CD8-positive, alpha-beta memory T cell (primary cell): ENCODE results near the gene AQP12B. TPM values are rescaled to one million over a fixed set of nuclear protein-coding genes. Genes with fewer than 3 reads are reported as not detected.

Experiments used
- CTCF ChIA-PET: fragments of 350-600 bp; sonication (Branson Sonifier 250); formaldehyde crosslinking; loops from one replicate; lab custom pipeline; 2021; ENCODE audit warnings: antibody characterized with exemption; lab: Charles Lee
- POLR2A ChIA-PET: fragments of 350-600 bp; sonication (Branson Sonifier 250); formaldehyde crosslinking; loops from one replicate; lab custom pipeline; 2021; ENCODE audit warnings: antibody characterized with exemption; lab: Charles Lee
- DNase-seq, 5 donors: peaks; one replicate each; pipeline versions ENCODE4 v3.0.0 to v3.0.0-alpha.2; 2020 to 2022; ENCODE audit warnings: mixed read lengths in 1 of 5
- H3K27ac ChIP-seq: one replicate; pipeline ENCODE4 v1.7.0; 2013; ENCODE audit warnings: low read depth, mild to moderate bottlenecking, low read length, moderate library complexity
- H3K27me3 ChIP-seq: 2 replicates; pipeline ENCODE4 v1.7.0; 2013; ENCODE audit warnings: low read length, mild to moderate bottlenecking; ENCODE audit not compliant: insufficient read depth, poor library complexity, severe bottlenecking
- H3K36me3 ChIP-seq: 2 replicates; pipeline ENCODE4 v1.7.0; 2013; ENCODE audit warnings: mild to moderate bottlenecking, low read length, moderate library complexity; ENCODE audit not compliant: insufficient read depth
- H3K4me1 ChIP-seq: 2 replicates; pipeline ENCODE4 v1.7.0; 2013; ENCODE audit warnings: mild to moderate bottlenecking, low read length, moderate library complexity; ENCODE audit not compliant: insufficient read depth
- H3K4me3 ChIP-seq: 2 replicates; pipeline ENCODE4 v1.7.0; 2013; ENCODE audit warnings: mild to moderate bottlenecking, low read length
- H3K9me3 ChIP-seq: 2 replicates; pipeline ENCODE4 v1.7.0; 2013; ENCODE audit warnings: mild to moderate bottlenecking, low read length
- H3K27ac Mint-ChIP-seq, 8 donors: one replicate each; pipeline ENCODE4 v1.8.0; 2020 to 2021; ENCODE audit warnings: mixed read lengths in 8 of 8, mild to moderate bottlenecking in 6 of 8, inconsistent platforms in 3 of 8, moderate library complexity in 3 of 8
- H3K27me3 Mint-ChIP-seq, 2 donors: one replicate each; pipeline ENCODE4 v1.8.0; 2020 to 2021; ENCODE audit warnings: mixed read lengths in 2 of 2, mild to moderate bottlenecking in 1 of 2, moderate library complexity in 1 of 2
- H3K36me3 Mint-ChIP-seq, 3 donors: one replicate each; pipeline ENCODE4 v1.8.0; 2020 to 2021; ENCODE audit warnings: mixed read lengths in 3 of 3, inconsistent platforms in 1 of 3, mild to moderate bottlenecking in 1 of 3
- H3K4me1 Mint-ChIP-seq, 3 donors: one replicate each; pipeline ENCODE4 v1.8.0; 2020 to 2021; ENCODE audit warnings: mixed read lengths in 3 of 3, inconsistent platforms in 1 of 3, mild to moderate bottlenecking in 1 of 3
- H3K4me3 Mint-ChIP-seq, 7 donors: one replicate each; pipeline ENCODE4 v1.8.0; 2020 to 2021; ENCODE audit warnings: mixed read lengths in 7 of 7, mild to moderate bottlenecking in 6 of 7, moderate library complexity in 4 of 7, inconsistent platforms in 2 of 7
- H3K9me3 Mint-ChIP-seq, 5 donors: one replicate each; pipeline ENCODE4 v1.8.0; 2020 to 2022; ENCODE audit warnings: mixed read lengths in 5 of 5, mild to moderate bottlenecking in 3 of 5, moderate library complexity in 2 of 5, inconsistent platforms in 1 of 5
- polyA plus RNA-seq: library from polyadenylated mRNA; unstranded; fragments of 300-500 nt; fragmentation: Illumina TruSeq; gene quantifications from one replicate; pipeline ENCODE4 v1.2.3, GENCODE V29; 2021
- total RNA-seq, 2 experiments: library from RNA; stranded (reverse); gene quantifications; one replicate each; pipeline ENCODE4 v1.2.3, GENCODE V29; 2021

The AQP12B gene
- total and polyA plus RNA-seq, 3 experiments from 2014 or later = not detected

GRCh38 chr2:240707821-240708220 is 25.1 kb upstream of the AQP12B start:
- Histone ChIP-seq H3K4me1 (peaks cover 13% of the 10 kb centered on the region), H3K27ac (no peak overlapping the region), H3K9me3 (no peaks in the 10 kb centered on the region), H3K4me3 (no peak overlapping the region), H3K27me3 (no peaks in the 10 kb centered on the region), H3K36me3 (no peaks in the 10 kb centered on the region)
- POLR2A ChIA-PET = no interaction called here
- Mint-ChIP-seq H3K4me3 (no peak overlapping the region), H3K27ac (no peak overlapping the region), H3K4me1 (peaks cover 11 to 13% (median 13%) of the 10 kb centered on the region in 3 donors), H3K36me3 (no peaks in the 10 kb centered on the region), H3K9me3 (no peaks in the 10 kb centered on the region), H3K27me3 (peaks cover 13 to 43% of the 10 kb centered on the region in 2 donors)
- DNase-seq = no peak
- CTCF ChIA-PET = interaction anchor here (1.2 to 1.4 kb wide), 2 partner anchors 49 to 121 kb away, joined by 3 read pairs; partner anchors contain the start of gene CAPN10

- Mint-ChIP-seq H3K4me3 (no peak overlapping the region), H3K27ac (no peak overlapping the region), H3K4me1 (peaks cover 11 to 13% (median 13%) of the 10 kb centered on the region in 3 donors), H3K36me3 (no peaks in the 10 kb centered on the region), H3K9me3 (no peaks in the 10 kb centered on the region), H3K27me3 (peaks cover 13 to 43% of the 10 kb centered on the region in 2 donors)
- Histone ChIP-seq H3K27me3 (no peaks in the 10 kb centered on the region), H3K36me3 (no peaks in the 10 kb centered on the region), H3K4me1 (peaks cover 13% of the 10 kb centered on the region), H3K9me3 (no peaks in the 10 kb centered on the region), H3K27ac (no peak overlapping the region), H3K4me3 (no peak overlapping the region)
- ChIA-PET CTCF (interaction anchor here (1.4 kb wide), 1 partner anchor 49 kb away, joined by 3 read pairs; no protein-coding TSS in a partner anchor), POLR2A (no interaction called here)
- no peak for DNase-seq
Measured at GRCh38 chr2:240707043-240707756, 24.5 kb upstream of the AQP12B start.

DNA sequence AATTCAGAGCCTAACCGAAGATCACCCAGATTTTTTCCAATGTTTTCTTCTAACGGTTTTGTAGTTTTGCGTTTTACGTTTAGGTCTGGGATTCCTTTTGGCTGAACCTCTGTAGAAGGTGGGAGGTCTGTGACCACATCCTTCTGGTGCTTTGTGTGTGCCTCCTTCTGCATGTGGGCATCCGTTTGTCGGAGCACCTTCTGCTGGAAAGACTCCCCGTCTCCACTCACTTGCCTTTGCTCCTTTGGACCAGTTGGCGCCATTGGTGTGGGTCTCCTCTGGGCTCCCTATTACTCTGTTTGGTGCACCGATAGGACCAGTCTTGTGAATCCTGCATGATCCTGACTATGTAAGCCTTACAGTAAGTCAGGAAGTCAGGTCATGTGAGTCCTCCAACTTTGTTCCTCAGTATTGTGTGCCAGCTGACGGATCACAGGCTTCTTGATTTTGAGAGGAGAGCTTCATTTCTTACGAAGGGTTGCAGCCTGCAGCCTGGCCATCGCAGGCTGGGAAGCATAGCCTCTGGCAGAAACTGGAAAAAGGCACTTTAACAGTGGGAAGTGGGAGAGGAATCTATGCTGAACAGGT is 22.6 kb upstream of the AQP12B start:
- H3K27me3 Mint-ChIP-seq = peaks cover 11 to 38% of the 10 kb centered on the region in 2 donors
- ChIA-PET POLR2A (no interaction called here), CTCF (interaction anchor here (1.3 to 2.0 kb wide), 2 partner anchors 119 to 191 kb away, joined by 3 to 6 read pairs; partner anchors contain the start of gene CAPN10)
- Histone ChIP-seq H3K27ac (no peak overlapping the region), H3K4me1 (peaks cover 13% of the 10 kb centered on the region), H3K4me3 (no peak overlapping the region), H3K36me3 (no peaks in the 10 kb centered on the region), H3K9me3 (no peaks in the 10 kb centered on the region), H3K27me3 (no peaks in the 10 kb centered on the region)
- H3K4me1 Mint-ChIP-seq = peaks cover 11 to 13% (median 13%) of the 10 kb centered on the region in 3 donors
- H3K27ac Mint-ChIP-seq = peak overlapping the region in 3 of 8 donors; percentile 5 to 50 (median 48)
- H3K36me3 Mint-ChIP-seq = no peaks in the 10 kb centered on the region
- peak overlapping the region in 6 of 7 donors; percentile 14 to 63 (median 44) for H3K4me3 Mint-ChIP-seq
- no peaks in the 10 kb centered on the region for H3K9me3 Mint-ChIP-seq
- DNase-seq = peak in 1 of 5 donors; percentile 38

GRCh38 chr2:240704651-240705050 is 22.0 kb upstream of the AQP12B start:
- H3K27me3 Mint-ChIP-seq = peaks cover 11 to 35% of the 10 kb centered on the region in 2 donors
- H3K9me3 ChIP-seq = no peaks in the 10 kb centered on the region
- H3K4me1 Mint-ChIP-seq = peaks cover 11 to 13% (median 13%) of the 10 kb centered on the region in 3 donors
- ChIA-PET POLR2A (no interaction called here), CTCF (interaction anchor here (1.3 to 2.0 kb wide), 2 partner anchors 118 to 191 kb away, joined by 3 to 6 read pairs; partner anchors contain the start of gene CAPN10)
- H3K4me1 ChIP-seq = peaks cover 13% of the 10 kb centered on the region
- H3K4me3 Mint-ChIP-seq = peak overlapping the region; percentile 2 to 63 (median 33)
- H3K27ac ChIP-seq = no peak overlapping the region
- no peaks in the 10 kb centered on the region for H3K27me3 ChIP-seq
- no peaks in the 10 kb centered on the region for H3K9me3 Mint-ChIP-seq
- H3K27ac Mint-ChIP-seq = peak overlapping the region in 5 of 8 donors; percentile 5 to 48 (median 19)
- H3K4me3 ChIP-seq = no peak overlapping the region
- no peaks in the 10 kb centered on the region for H3K36me3 ChIP-seq
- H3K36me3 Mint-ChIP-seq = no peaks in the 10 kb centered on the region
- DNase-seq = peak in 3 of 5 donors; percentile 15 to 65 (median 37)

- peaks cover 13% of the 10 kb centered on the region for H3K4me1 ChIP-seq
- H3K27me3 Mint-ChIP-seq = peaks cover 11 to 25% of the 10 kb centered on the region in 2 donors
- POLR2A ChIA-PET = no interaction called here
- peak overlapping the region in 5 of 7 donors; percentile 20 to 76 (median 34) for H3K4me3 Mint-ChIP-seq
- no peak overlapping the region for H3K27ac ChIP-seq
- H3K36me3 ChIP-seq = no peaks in the 10 kb centered on the region
- CTCF ChIA-PET = interaction anchor here (1.1 to 2.0 kb wide), 4 partner anchors 117 to 190 kb away, joined by 3 to 6 read pairs (median 3); partner anchors contain the start of gene CAPN10
- no peak for DNase-seq
- H3K9me3 ChIP-seq = no peaks in the 10 kb centered on the region
- H3K9me3 Mint-ChIP-seq = no peaks in the 10 kb centered on the region
- peaks cover 11 to 13% (median 13%) of the 10 kb centered on the region in 3 donors for H3K4me1 Mint-ChIP-seq
- H3K27me3 ChIP-seq = no peaks in the 10 kb centered on the region
- no peak overlapping the region for H3K4me3 ChIP-seq
- H3K36me3 Mint-ChIP-seq = no peaks in the 10 kb centered on the region
- H3K27ac Mint-ChIP-seq = peak overlapping the region in 1 of 8 donors; percentile 69
Measured at GRCh38 chr2:240703417-240704341, 21.0 kb upstream of the AQP12B start.

DNA sequence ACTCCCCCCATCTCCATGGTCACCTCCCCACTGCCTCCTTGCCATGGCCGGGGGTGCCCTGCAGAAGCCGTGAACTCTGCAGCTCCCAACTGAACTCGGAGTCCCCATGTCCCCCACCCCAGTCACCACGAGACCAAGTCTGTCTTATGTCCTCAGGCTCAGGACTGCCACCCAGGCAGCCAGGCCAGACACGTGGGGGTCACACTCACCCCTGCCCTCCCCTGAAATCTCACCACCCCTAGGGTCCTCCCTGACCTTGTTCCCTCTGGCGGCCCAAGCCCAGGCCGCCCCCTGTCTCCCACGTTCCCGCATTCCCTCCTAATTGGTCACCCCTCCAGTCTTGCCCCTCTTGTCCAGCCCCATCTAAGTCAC is 19.9 kb upstream of the AQP12B start:
- CTCF ChIA-PET = interaction anchor here (1.1 kb wide), 1 partner anchor 142 kb away, joined by 3 read pairs; no protein-coding TSS in a partner anchor
- peaks cover 11 to 13% (median 13%) of the 10 kb centered on the region in 3 donors for H3K4me1 Mint-ChIP-seq
- no peak overlapping the region for H3K4me3 Mint-ChIP-seq

DNA sequence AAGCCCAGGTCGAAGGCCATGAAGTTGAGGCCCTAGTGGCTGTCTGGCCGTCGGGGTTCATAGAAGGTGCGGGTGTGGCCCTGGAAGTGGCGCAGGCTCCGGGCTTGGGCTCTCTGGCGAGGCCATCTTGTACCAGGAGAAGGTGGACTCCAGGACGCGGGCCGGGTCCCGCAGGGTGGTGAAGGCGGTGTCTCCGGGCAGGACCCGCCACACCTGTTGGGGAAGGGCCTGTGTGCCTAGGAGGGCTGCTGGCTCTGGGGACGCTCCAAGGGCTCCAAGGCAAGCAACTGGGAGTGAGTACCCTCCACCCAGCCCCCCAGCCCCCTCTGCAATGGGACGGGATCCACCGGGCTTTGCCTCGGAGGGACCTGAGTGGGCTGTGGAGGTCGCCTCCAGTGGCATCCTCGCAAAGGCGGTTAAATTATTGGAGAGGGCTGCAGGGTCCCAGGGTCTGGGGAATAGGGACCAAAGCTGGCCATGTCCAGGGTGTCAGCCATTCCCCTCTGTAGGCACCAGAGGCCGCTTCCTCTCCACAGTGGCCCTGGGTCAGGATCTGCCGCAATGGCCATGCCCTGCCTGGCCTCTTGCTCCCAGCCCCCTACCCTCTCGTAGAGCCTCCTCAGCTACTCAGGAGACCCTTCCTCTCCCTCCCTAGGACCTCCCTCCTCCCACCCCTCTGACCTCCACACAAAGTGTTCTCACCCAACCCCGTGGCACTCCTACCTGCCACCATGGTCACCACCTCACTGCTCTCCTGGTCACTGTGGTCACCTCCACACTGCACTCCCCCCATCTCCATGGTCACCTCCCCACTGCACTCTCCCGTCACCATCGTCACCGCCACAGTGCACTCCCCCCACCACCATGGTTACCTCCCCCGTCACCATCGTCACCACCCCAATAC is 19.3 kb upstream of the AQP12B start:
- H3K36me3 ChIP-seq = no peaks in the 10 kb centered on the region
- H3K27ac ChIP-seq = no peak overlapping the region
- H3K9me3 ChIP-seq = no peaks in the 10 kb centered on the region
- Mint-ChIP-seq H3K27ac (no peak overlapping the region), H3K36me3 (no peaks in the 10 kb centered on the region), H3K4me1 (peaks cover 11 to 13% (median 13%) of the 10 kb centered on the region in 3 donors), H3K9me3 (no peaks in the 10 kb centered on the region), H3K27me3 (peaks cover 8 to 21% of the 10 kb centered on the region in 2 donors), H3K4me3 (no peak overlapping the region)
- H3K4me3 ChIP-seq = no peak overlapping the region
- DNase-seq = peak in 1 of 5 donors; percentile 43
- CTCF ChIA-PET = no interaction called here
- POLR2A ChIA-PET = no interaction called here
- H3K4me1 ChIP-seq = peaks cover 13% of the 10 kb centered on the region
- no peaks in the 10 kb centered on the region for H3K27me3 ChIP-seq

More for the DNA sequence above, 19.9 kb upstream of the AQP12B start:
- Histone ChIP-seq H3K9me3 (no peaks in the 10 kb centered on the region), H3K4me3 (no peak overlapping the region), H3K27me3 (no peaks in the 10 kb centered on the region), H3K4me1 (peaks cover 13% of the 10 kb centered on the region), H3K27ac (no peak overlapping the region), H3K36me3 (no peaks in the 10 kb centered on the region)
- Mint-ChIP-seq H3K9me3 (no peaks in the 10 kb centered on the region), H3K27me3 (peaks cover 8 to 21% of the 10 kb centered on the region in 2 donors), H3K36me3 (no peaks in the 10 kb centered on the region), H3K27ac (no peak overlapping the region)
- no peak for DNase-seq
- POLR2A ChIA-PET = no interaction called here
